ENCODE results near the gene TMEM88.
"Not testable (repeated sequence)": the region's sequence is repeated elsewhere in the genome, so short reads cannot be mapped to it uniquely, and the experiment has no call there.

The TMEM88 gene

DNA sequence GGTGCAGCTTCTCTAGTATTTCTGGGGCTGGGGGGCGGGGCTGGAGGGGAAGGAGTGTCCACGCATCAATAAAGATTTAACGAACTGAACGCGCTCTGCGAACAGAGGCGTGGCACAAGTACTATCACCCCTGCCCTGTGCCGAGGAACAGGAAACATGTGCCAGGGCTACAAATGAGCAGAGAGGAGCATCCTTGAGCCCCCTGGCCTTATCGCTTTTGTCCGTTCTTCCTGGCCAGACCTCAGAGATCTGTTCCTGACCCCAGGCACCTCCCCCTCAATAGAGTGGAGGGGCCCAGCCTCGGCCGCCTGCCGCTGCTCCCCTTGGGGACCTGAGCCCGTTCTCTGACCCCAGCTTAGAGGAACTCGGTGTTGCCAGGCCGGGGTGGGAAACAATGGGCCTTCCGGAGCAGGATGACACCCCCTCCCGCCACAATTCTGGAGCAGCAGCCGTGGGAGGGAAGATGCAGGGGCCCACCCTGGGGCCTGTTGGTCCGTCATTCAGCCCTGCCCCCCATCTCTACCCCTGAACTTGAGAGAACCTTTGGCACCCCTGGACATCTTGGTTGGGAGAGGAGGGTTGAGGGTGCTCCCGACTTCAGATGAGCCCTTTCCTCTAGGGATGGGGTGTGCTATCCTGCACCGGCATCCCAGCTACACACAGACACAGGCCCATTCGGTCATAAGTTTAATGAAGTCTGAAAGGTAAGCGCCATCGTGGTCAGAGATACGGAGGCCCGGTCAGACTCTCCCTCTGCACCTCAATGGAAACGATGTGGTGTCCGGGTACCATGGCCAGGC is 1.3 kb downstream of the TMEM88 start:
- peak overlapping the region; percentile 57 for H3K4me3 ChIP-seq (ENCODE audit: insufficient read length, low read depth)
- no peak for TF ChIP-seq YY1 (IDR thresholded peaks at IDR 0.05; ENCODE audit: insufficient read depth, insufficient read length)
- TF ChIP-seq SUZ12 (IDR thresholded peaks at IDR 0.05; ENCODE audit: extremely low read depth, insufficient read depth, insufficient read length) = no peak
- no peak for TF ChIP-seq ZNF274 (IDR thresholded peaks at IDR 0.05; ENCODE audit: low read depth, low read length)
- H3K9ac ChIP-seq (ENCODE audit: insufficient read length, low read depth) = peak overlapping the region; percentile 85
- H3K27me3 ChIP-seq (ENCODE audit: insufficient read depth, insufficient read length) = no peaks in the 10 kb centered on the region
- H3K36me3 ChIP-seq (ENCODE audit: insufficient read depth, insufficient read length, low read length) = peaks cover 44% of the 10 kb centered on the region
- DNase-seq (ENCODE audit: low read depth, low spot score) = no peak
- H3K4me1 ChIP-seq (ENCODE audit: insufficient read depth, insufficient read length) = peaks cover 6% of the 10 kb centered on the region
- H3K9me3 ChIP-seq (ENCODE audit: insufficient read depth, low read length) = no peaks in the 10 kb centered on the region

DNA sequence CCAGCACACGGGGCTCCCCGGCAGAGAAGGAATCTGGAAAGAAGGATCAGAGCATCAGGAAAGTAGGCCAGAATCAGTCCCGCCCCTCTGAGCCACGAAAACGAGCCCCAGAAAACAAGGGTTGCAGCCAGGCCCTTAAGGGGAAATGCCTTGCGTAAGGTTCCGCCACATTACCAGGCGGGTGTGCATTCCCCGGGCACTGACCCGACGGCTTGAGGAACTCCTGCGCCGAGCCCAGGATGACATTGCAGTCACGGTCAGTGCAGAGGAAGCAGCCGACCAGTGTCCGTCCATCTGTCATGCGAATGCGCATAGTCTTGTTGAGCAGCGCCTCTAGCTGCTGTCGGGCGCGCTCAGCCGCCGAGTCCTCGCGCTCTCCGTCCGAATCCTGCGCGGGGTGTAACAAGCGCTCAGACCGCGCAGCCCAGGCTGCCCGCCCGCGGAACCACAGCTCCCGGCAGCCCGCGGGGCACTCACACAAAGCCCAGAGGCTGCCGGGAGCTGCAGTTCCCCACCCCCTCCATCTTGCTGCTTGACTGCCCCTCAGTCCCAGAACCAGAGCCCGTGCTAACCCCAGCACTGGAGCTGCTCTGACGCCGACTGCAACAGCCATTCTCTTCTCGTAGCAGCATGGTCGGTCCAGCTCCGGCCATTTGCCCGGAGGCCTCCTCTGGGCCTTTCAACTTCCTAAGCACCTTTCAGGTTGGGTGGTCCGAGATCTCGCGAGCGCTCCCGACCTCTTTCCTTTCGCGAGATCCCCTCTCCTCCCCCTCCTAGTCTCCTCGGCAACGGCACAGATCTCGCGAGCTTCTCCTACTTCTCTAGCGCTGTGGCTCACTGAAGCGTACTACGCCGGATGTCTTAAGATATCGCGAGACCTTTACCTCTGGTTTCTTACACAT is 2.2 kb downstream of the TMEM88 start, which contains the start of gene NAA38:
Gene NAA38 (minus strand): TSS at position 749 of the 902 bp plus-strand sequence. CDS start 96 bp downstream, at position 653.
- TF ChIP-seq SUZ12 (IDR thresholded peaks at IDR 0.05; ENCODE audit: extremely low read depth, insufficient read depth, insufficient read length) = no peak
- TF ChIP-seq YY1 (IDR thresholded peaks at IDR 0.05; ENCODE audit: insufficient read depth, insufficient read length) = peak; percentile 40
- no peak for TF ChIP-seq ZNF274 (IDR thresholded peaks at IDR 0.05; ENCODE audit: low read depth, low read length)
- peaks cover 44% of the 10 kb centered on the region for H3K36me3 ChIP-seq (ENCODE audit: insufficient read depth, insufficient read length, low read length)
- peak; percentile 95 for DNase-seq (ENCODE audit: low read depth, low spot score)
- H3K4me3 ChIP-seq (ENCODE audit: insufficient read length, low read depth) = peak within 1 kb of the TSS; percentile 57
- no peaks in the 10 kb centered on the region for H3K27me3 ChIP-seq (ENCODE audit: insufficient read depth, insufficient read length)
- peaks cover under 1% of the 10 kb centered on the region for H3K4me1 ChIP-seq (ENCODE audit: insufficient read depth, insufficient read length)
- peak within 1 kb of the TSS; percentile 90 for H3K9ac ChIP-seq (ENCODE audit: insufficient read length, low read depth)
- no peaks in the 10 kb centered on the region for H3K9me3 ChIP-seq (ENCODE audit: insufficient read depth, low read length)

DNA sequence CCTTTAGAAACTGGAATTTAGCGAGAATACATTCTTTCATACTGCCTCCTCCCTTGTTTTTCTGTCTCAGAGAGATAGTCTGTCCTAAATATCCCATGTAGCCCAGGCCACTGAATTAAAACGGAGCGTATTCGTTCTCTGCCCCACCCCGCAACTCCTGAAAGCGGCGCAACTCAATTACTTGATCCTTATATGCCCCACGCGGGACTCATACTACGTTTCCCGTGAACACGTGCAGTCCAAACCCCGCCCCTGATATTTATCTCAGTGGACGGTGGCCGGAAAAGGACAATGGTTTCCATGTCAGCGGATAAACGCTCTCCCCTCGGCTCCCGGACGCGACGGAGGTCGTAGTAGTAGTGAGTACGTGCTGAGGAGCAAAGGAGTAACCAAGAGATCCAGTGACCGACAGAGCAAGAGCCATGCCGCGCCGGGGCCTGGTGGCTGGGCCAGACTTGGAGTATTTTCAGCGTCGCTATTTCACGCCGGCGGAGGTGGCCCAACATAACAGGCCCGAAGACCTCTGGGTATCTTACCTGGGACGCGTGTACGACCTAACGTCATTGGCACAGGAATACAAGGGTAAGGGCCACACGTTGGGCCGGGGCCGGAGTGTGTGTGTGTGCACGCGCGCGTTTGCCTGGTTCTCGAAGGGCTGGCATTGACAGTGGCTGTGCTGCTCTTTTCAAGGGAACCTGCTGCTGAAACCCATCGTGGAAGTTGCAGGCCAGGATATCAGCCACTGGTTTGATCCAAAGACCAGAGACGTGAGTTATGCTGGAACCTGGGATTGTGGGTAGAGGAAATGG is 3.1 kb downstream of the TMEM88 start, which contains the start of gene CYB5D1:
Gene CYB5D1 (plus strand): TSS at position 291 of the 809 bp plus-strand sequence. CDS start 132 bp downstream, at position 423.
- Histone ChIP-seq H3K36me3 (ENCODE audit: insufficient read depth, insufficient read length, low read length) (peaks cover 37% of the 10 kb centered on the region), H3K9me3 (ENCODE audit: insufficient read depth, low read length) (no peaks in the 10 kb centered on the region), H3K4me1 (ENCODE audit: insufficient read depth, insufficient read length) (no peaks in the 10 kb centered on the region), H3K9ac (ENCODE audit: insufficient read length, low read depth) (peak within 1 kb of the TSS; percentile 90), H3K27me3 (ENCODE audit: insufficient read depth, insufficient read length) (no peaks in the 10 kb centered on the region), H3K4me3 (ENCODE audit: insufficient read length, low read depth) (peak within 1 kb of the TSS; percentile 57)
- no peak for TF ChIP-seq ZNF274 (IDR thresholded peaks at IDR 0.05; ENCODE audit: low read depth, low read length)
- no peak for TF ChIP-seq SUZ12 (IDR thresholded peaks at IDR 0.05; ENCODE audit: extremely low read depth, insufficient read depth, insufficient read length)
- no peak for TF ChIP-seq YY1 (IDR thresholded peaks at IDR 0.05; ENCODE audit: insufficient read depth, insufficient read length)
- DNase-seq (ENCODE audit: low read depth, low spot score) = no peak

DNA sequence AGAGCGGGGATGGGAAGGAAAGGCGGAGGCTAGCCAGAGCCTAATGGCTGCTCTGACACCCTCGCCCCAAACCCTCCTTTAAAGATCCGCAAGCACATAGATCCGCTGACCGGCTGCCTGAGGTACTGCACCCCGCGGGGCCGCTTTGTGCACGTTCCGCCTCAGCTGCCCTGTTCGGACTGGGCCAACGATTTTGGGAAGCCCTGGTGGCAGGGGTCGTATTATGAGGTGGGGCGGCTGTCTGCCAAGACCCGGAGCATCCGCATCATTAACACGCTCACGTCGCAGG is 3.6 kb downstream of the TMEM88 start:
- Histone ChIP-seq H3K9me3 (ENCODE audit: insufficient read depth, low read length) (no peaks in the 10 kb centered on the region), H3K9ac (ENCODE audit: insufficient read length, low read depth) (peak overlapping the region; percentile 90), H3K4me3 (ENCODE audit: insufficient read length, low read depth) (peak overlapping the region; percentile 57), H3K27me3 (ENCODE audit: insufficient read depth, insufficient read length) (no peaks in the 10 kb centered on the region), H3K4me1 (ENCODE audit: insufficient read depth, insufficient read length) (no peaks in the 10 kb centered on the region), H3K36me3 (ENCODE audit: insufficient read depth, insufficient read length, low read length) (peaks cover 37% of the 10 kb centered on the region)
- TF ChIP-seq YY1 (IDR thresholded peaks at IDR 0.05; ENCODE audit: insufficient read depth, insufficient read length) (no peak), ZNF274 (IDR thresholded peaks at IDR 0.05; ENCODE audit: low read depth, low read length) (no peak), SUZ12 (IDR thresholded peaks at IDR 0.05; ENCODE audit: extremely low read depth, insufficient read depth, insufficient read length) (no peak)
- DNase-seq (ENCODE audit: low read depth, low spot score) = no peak

DNA sequence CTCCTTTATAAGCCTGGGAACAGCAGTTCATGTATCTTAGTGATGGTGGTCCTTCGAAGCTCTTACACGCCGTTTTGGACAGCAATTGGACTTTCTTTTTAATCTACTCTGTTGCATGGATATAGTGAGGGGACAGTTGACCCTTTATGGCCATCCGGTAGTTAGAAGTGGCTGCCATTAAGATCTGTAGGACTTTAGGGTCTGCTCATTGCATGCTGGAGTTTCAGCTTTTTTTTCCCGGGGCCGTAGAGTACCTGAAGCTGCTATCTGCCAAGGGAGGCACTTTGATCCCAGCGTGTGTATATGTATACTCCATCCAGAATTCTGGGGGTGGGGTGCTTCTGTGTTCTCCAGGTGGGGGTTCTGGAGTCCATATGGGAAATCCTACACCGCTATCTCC is 4.2 kb downstream of the TMEM88 start:
- Histone ChIP-seq H3K9me3 (ENCODE audit: insufficient read depth, low read length) (no peaks in the 10 kb centered on the region), H3K4me3 (ENCODE audit: insufficient read length, low read depth) (peak overlapping the region; percentile 57), H3K9ac (ENCODE audit: insufficient read length, low read depth) (peak overlapping the region; percentile 90), H3K4me1 (ENCODE audit: insufficient read depth, insufficient read length) (no peaks in the 10 kb centered on the region), H3K27me3 (ENCODE audit: insufficient read depth, insufficient read length) (no peaks in the 10 kb centered on the region), H3K36me3 (ENCODE audit: insufficient read depth, insufficient read length, low read length) (peaks cover 42% of the 10 kb centered on the region)
- no peak for DNase-seq (ENCODE audit: low read depth, low spot score)
- TF ChIP-seq YY1 (IDR thresholded peaks at IDR 0.05; ENCODE audit: insufficient read depth, insufficient read length) (no peak), ZNF274 (IDR thresholded peaks at IDR 0.05; ENCODE audit: low read depth, low read length) (no peak), SUZ12 (IDR thresholded peaks at IDR 0.05; ENCODE audit: extremely low read depth, insufficient read depth, insufficient read length) (no peak)

DNA sequence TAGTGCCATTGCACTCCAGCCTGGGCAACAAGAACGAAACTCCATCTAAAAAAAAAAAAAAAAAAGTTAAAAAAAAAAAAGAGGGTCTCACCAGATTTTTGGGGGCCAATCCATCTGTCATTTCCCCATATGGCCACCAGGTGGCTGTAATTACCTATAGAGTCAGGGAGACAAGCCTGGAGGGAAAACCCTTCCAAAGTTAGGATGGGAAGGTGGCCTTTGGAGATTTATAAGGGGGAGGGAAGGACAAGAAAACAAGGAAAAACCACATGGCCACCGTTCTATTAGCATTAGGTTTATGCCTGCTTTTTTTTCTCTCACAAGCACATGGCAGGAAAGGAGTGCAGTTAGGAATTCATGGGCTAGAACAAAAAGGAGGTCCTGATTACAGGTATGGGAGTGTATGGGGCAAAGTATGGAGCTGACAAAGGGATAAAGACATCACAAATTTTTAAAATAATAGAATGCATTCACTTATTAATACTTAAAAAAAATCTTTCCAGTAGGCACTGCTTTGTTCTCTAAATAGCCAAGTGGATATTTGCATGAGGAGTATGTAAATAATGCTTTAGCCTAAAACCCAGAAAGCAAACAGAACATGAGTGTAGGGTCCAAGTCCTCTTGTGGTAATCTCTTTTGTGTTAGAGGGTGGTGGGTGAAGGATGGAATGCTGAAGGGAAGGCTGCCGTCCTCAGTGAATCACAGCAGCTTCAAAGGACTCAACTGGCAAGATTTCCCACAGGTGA is 8.0 kb downstream of the TMEM88 start:
- H3K4me1 ChIP-seq (ENCODE audit: insufficient read depth, insufficient read length) = no peaks in the 10 kb centered on the region

DNA sequence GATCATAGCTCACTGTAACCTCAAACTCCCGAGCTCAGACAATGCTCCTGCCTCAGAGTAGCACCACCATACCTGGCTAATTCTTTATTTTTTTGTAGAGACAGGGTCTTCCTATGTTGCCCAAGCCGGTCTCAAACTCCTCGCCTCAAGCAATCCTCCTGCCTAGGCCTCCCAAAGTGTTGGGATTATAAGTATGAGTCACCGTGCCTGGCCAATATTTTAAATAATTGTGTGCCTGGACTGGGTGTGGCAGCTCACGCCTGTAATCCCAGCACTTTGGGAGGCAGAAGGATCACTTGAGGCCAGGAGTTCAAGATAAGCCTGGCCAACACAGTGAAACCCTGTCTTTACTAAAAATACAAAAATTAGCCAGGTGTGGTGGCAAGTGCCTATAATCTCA is 9.5 kb downstream of the TMEM88 start:
- peaks cover 38% of the 10 kb centered on the region for H3K36me3 ChIP-seq (ENCODE audit: insufficient read depth, insufficient read length, low read length)
- H3K4me1 ChIP-seq (ENCODE audit: insufficient read depth, insufficient read length); H3K9me3 ChIP-seq (ENCODE audit: insufficient read depth, low read length); H3K4me3 ChIP-seq (ENCODE audit: insufficient read length, low read depth); H3K9ac ChIP-seq (ENCODE audit: insufficient read length, low read depth); H3K27me3 ChIP-seq (ENCODE audit: insufficient read depth, insufficient read length); DNase-seq (ENCODE audit: low read depth, low spot score): not testable (repeated sequence)

More for the DNA sequence above, 8.0 kb downstream of the TMEM88 start:
- no peaks in the 10 kb centered on the region for H3K27me3 ChIP-seq (ENCODE audit: insufficient read depth, insufficient read length)
- peaks cover 43% of the 10 kb centered on the region for H3K36me3 ChIP-seq (ENCODE audit: insufficient read depth, insufficient read length, low read length)
- no peak overlapping the region for H3K4me3 ChIP-seq (ENCODE audit: insufficient read length, low read depth)
- DNase-seq (ENCODE audit: low read depth, low spot score) = no peak
- no peak for TF ChIP-seq YY1 (IDR thresholded peaks at IDR 0.05; ENCODE audit: insufficient read depth, insufficient read length)
- TF ChIP-seq ZNF274 (IDR thresholded peaks at IDR 0.05; ENCODE audit: low read depth, low read length) = no peak
- TF ChIP-seq SUZ12 (IDR thresholded peaks at IDR 0.05; ENCODE audit: extremely low read depth, insufficient read depth, insufficient read length) = no peak
- peak overlapping the region; percentile 57 for H3K9ac ChIP-seq (ENCODE audit: insufficient read length, low read depth)
- peaks cover 5% of the 10 kb centered on the region; the same call in 1 of the 2 replicates for H3K9me3 ChIP-seq (ENCODE audit: insufficient read depth, low read length)

Measured in NT2/D1 (cell line).